Transverse colon (tissue), 4 donors: Measurements from ENCODE around the gene SUPT4H1.

Source experiments
- EP300 ChIP-seq: sonication (generic); formaldehyde crosslinking; IDR thresholded peaks from one replicate; pipeline ENCODE4 v1.6.1; 2017; ENCODE audit warnings: antibody characterized with exemption, low read depth
- POLR2A ChIP-seq: fragments of 450-650 bp; IDR thresholded peaks from one replicate; pipeline ENCODE4 v1.6.1; 2016; ENCODE audit warnings: antibody characterized with exemption, mild to moderate bottlenecking, moderate library complexity
- POLR2AphosphoS5 ChIP-seq, 3 donors: sonication (generic); formaldehyde crosslinking; IDR thresholded peaks; one replicate each; pipeline ENCODE4 v1.6.1; 2016; ENCODE audit warnings: antibody characterized with exemption in 3 of 3
- TF ChIP-seq, protein P1 (sequence below), 5 experiments: fragments of 200-600 bp in 3 of 5; fragments of 450-650 bp in 2 of 5; sonication (generic) in 3 of 5; IDR thresholded peaks; 1 replicate in 2 of 5; 2 replicates in 3 of 5; pipeline ENCODE4 v1.5.1; 2016 to 2017; ENCODE audit warnings: antibody characterized with exemption in 5 of 5, inconsistent platforms in 3 of 5, mild to moderate bottlenecking in 2 of 5, moderate library complexity in 1 of 5

DNA sequence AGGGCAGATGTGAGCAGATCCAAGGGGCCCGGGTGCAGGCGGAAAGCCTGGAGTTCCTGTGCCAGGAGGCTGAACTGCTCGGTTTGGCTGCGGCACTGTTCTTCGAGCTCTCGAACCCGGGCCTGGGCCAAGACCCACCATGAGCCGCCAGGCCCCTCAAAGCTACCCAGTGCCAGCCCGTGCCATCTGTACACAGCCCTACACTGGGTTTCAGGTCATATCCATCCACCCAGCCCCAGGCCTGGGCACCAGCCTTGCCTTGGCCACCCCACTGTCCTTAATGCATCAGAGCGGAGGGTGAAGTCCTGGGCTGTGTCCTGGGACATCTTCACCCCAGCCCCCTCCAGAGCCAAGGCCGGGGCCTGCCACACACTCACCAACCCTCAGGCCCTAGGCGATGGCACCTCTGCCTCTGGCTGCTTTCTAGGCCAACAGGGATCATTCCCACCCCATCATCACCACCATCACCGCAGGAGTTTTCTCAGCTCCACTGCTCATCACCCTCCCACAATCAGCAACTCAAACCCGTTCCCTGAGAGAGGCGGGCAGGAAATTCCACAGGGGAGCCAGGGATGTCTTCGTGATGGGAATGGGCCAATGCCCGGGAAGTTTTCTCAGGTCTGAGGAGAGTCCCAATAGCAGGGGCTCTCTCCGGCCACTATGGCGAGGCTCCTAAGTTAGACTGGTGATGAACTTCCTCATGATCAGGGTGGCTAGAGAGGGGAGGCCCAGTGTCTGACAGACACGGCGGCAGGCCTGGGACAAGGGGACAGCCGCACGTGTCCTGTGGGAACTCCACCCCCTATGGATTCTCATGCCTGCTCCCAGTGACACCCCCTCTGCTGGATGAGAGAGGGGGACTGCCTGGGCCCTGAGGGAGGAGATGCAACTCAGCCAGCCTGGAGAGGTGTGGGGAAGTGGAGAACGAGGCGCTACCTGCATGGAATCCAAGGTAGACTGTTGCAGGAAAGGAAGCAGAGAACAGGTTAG is 32.5 kb downstream of the SUPT4H1 start:
- TF ChIP-seq, protein P1, sequence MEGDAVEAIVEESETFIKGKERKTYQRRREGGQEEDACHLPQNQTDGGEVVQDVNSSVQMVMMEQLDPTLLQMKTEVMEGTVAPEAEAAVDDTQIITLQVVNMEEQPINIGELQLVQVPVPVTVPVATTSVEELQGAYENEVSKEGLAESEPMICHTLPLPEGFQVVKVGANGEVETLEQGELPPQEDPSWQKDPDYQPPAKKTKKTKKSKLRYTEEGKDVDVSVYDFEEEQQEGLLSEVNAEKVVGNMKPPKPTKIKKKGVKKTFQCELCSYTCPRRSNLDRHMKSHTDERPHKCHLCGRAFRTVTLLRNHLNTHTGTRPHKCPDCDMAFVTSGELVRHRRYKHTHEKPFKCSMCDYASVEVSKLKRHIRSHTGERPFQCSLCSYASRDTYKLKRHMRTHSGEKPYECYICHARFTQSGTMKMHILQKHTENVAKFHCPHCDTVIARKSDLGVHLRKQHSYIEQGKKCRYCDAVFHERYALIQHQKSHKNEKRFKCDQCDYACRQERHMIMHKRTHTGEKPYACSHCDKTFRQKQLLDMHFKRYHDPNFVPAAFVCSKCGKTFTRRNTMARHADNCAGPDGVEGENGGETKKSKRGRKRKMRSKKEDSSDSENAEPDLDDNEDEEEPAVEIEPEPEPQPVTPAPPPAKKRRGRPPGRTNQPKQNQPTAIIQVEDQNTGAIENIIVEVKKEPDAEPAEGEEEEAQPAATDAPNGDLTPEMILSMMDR (IDR thresholded peaks at IDR 0.05) = no peak
- no peak for TF ChIP-seq POLR2AphosphoS5 (IDR thresholded peaks at IDR 0.05)
- TF ChIP-seq POLR2A = no peak
- no peak for TF ChIP-seq EP300
